Measurements from ENCODE around the gene AGO4.
"Not testable (repeated sequence)": the region's sequence is repeated elsewhere in the genome, so short reads cannot be mapped to it uniquely, and the experiment has no call there.

The AGO4 gene

DNA sequence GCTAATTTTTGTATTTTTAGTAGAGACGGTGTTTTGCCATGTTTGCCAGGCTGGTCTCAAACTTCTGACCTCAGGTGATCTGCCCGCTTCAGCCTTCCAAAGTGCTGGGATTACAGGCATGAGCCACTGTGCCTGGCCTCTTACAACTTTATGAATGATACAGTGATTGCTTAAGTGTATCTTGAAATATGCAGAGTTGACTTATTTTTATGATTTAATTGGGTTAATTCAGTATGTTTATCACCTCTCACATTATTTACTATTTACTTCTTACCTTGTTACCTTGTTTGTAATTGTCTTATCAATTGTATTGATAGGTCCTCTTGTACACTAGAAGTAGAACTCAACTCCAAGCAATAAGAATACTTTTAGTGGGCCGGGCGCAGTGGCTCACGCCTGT, 4.9 kb downstream of the AGO4 start:
- not testable (repeated sequence) for DNase-seq

GRCh38 chr1:35825255-35825654, 17.4 kb downstream of the AGO4 start:
- no peak for DNase-seq

- no peak for DNase-seq
These were observed 24.6 kb downstream of the AGO4 start for GRCh38 chr1:35832276-35832905.

- DNase-seq, result no peak
These were observed 25.6 kb downstream of the AGO4 start for GRCh38 chr1:35833395-35833794.

DNA sequence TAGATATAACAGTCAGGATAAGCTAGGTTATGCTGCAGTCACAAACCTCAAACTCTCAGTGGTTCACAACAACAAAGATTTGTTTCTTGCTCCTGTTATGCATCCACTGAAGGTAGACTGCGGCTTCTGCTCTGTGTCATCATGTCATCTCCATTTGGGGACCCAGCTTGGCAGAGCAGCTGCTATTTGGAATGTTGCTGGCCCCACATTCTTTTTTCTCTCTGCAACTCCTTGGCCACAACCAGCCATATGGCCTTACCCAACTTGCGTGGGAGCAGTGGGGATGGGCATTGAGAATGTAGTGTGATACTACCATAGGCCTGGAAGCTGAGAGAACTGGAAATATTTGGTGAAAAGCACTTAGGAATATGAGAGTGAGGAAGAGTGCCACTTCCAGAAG, 26.4 kb downstream of the AGO4 start:
- no peak for DNase-seq

DNA sequence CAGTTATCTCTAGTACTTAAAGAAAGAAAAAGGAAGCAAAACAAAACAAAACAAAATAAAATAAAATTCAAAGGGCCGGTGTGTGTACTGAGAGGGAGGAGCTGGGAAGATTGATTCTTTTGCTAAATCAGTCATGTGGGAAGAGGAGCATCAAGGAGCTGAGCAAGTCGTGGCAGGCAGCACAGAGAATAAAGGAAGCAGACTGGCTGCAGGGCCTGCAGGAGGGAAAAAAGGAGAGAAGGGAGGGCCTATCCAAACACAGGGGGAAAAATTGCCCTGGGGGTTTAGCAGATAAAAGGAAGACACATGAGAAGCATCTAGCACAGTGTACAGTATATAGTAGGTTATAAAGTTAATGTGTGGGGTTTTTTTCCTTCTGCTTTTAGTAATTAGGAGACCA, 27.6 kb downstream of the AGO4 start:
- no peak for DNase-seq

GRCh38 chr1:35836734-35837133, 28.9 kb downstream of the AGO4 start:
- DNase-seq, result no peak

GRCh38 chr1:35838693-35839245, 31.0 kb downstream of the AGO4 start:
- DNase-seq, result no peak

GRCh38 chr1:35844826-35845225, 37.0 kb downstream of the AGO4 start:
- no peak for DNase-seq

- DNase-seq, result no peak
These were observed 38.0 kb downstream of the AGO4 start for GRCh38 chr1:35845766-35846165.

DNA sequence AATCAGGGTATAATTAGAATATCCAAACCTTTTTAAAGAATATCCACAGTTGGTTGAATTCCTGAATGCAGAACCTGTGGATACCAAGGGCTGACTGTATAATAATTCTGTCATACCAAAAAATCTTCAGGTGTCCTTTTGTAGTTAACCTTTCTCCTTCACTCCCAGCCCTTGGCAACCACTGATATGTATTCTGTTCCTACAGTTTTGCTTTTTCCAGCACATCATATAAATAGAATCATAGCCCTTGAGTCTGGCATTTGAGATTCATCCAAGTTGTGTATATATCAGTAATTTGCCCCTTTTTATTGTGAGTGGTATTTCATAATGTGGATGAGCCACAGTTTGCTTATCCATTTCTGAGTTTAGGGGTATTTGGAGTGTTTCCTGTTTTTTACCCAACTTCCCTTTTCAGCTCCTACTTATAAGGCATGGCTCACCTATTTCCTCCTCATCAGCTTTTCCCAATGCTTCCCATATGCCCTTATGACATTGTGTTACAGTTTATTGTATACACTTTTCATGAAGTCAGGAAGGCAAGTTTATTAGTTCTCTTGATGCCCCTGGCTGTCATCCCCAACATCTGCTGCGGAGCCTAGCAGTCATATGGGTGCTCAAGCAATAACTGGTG, 40.2 kb downstream of the AGO4 start:
- no peak for DNase-seq

DNA sequence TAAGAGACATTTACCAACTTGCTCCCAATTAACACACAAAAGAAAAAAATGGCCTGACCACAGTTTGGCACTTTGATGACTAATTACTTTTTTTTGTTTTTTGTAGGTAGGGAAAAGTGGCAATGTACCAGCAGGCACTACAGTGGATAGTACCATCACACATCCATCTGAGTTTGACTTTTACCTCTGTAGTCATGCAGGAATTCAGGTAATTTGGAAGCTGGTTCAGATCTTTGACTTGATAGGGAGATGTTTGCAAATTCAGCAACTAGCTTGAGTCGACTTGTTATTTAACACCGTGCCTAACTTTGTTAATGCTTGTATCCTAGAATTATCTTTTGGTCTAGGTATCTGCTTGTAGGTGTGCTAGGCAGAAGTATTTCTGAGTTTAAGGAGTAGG, 42.2 kb downstream of the AGO4 start:
- no peak for DNase-seq

GRCh38 chr1:35850716-35851115, 42.9 kb downstream of the AGO4 start:
- DNase-seq, result no peak

DNA sequence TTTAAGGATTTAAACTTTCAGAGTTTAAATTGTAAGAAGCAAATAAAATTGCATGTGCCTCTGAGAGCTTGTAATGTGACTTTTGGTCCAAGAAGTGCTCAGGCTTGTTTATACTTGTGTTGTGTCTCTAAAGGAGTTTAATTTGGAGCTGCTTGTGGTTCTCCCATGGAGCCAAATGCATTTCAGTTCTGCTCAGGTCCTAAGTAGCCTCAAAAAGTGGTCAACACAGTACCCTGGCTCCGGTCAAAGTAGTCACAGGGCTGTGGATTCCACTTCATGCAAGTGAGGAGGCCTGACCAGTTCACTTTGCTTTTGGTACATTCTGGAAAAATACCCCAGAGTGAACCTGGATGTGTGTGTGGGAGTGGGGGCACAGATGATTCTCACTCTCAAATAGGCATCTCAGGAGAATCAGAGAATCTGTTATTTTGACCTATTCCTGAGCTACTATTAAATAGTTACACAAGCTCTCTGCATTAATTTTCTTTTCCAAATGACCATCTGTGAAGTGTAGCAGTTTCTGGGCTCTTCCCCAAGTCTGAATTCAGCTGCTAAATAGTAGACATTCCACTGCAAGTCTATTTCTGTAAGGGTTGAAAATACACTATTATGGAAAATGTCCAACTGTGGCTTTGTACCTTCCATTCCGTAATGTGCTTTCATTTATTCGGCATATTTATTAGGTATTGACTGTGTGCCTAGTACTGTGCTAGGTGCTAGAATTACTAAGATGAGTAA, 43.5 kb downstream of the AGO4 start:
- no peak for DNase-seq

GRCh38 chr1:35852241-35852640, 44.4 kb downstream of the AGO4 start:
- no peak for DNase-seq

GRCh38 chr1:35854989-35855700, 47.3 kb downstream of the AGO4 start:
- no peak for DNase-seq

DNA sequence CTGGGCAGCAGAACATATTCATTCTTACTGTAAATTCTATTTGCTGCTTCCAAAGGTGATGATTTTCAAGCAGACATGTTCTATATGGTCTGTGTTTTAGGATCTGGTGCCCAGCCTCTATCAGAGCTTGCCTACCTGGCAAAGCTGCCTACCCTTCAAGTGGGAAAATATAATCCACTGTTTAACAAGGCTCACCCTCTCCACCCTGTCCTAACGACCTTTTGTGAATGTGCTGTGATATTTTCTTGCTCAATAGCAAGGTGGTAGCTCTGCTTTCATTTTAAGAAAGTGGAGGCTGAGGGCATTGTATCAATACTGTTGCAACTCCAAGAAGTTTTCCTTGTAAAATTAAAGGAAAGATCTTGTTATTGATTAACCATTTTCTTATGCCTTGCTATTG, 49.1 kb downstream of the AGO4 start:
- DNase-seq, result no peak

GRCh38 chr1:35857830-35858229, 50.0 kb downstream of the AGO4 start:
- DNase-seq, result no peak

DNA sequence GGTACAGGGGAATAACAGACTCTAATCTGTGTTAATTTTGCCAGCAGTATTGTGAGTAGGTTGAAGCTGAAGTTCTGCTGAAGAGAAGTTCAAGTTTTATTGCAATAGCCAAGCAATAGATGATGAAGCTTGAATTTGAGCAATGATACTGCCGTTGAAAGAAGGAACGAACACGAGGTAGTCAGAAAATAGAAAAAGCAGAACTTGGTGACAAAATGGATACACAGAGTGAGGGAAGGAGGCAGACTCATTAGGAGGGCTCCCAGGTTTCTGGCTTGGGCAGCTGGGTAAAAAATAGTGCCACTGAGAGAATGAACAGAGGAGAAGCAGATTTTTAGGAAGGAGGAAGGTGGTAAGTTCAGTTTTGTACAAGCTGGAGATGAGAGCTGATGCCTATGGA, 52.9 kb downstream of the AGO4 start:
- DNase-seq, result no peak

GRCh38 chr1:35863136-35863535, 55.3 kb downstream of the AGO4 start:
- no peak for DNase-seq

DNA sequence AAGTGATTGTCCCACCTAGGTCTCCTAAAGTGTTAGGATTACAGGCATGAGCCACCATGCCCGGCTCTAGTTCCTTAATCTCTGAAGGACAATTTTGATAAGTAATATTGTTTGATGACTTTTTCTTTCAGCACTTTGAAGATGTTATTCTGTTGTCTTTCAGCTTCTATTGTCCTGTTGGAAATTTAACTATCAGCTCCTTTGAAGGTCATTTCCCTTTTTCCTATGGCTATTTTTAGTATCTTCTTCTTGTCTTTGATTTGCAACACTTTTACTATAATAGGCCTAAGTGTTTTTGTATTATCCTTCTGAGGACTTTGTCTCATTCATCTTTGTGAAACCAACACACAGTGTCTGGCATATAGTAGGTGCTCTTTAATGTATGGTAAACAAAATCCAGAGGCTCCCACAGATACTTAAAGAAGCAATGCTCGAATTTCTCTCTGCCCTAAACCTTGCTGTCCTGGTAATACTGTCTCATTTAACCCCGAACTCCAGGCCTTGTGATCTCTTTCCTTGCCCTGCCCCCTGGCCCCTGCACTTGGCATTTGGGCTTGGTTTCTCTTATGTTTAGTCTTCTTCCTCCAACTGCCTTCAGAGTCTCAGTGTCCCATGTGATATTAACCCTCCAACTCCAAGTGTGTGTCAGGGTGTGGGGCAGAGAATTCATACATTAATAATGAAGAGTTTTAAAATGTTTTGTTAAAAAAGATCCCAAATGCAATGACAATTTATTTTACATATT, 56.2 kb downstream of the AGO4 start:
- no peak for DNase-seq

- DNase-seq, result no peak
These were observed 57.0 kb downstream of the AGO4 start for GRCh38 chr1:35864813-35865212.

GRCh38 chr1:35866991-35867390, 59.2 kb downstream of the AGO4 start:
- DNase-seq, result no peak

Data from NCI-H226 (cell line).